CD14-positive monocyte (primary cell): Measurements from ENCODE around the gene RPS13. TPM values are rescaled to one million over a fixed set of nuclear protein-coding genes. Genes with fewer than 3 reads are reported as not detected.
"Not testable (repeated sequence)": the region's sequence is repeated elsewhere in the genome, so short reads cannot be mapped to it uniquely, and the experiment has no call there.

Experiments
- DNase-seq, 3 donors: peaks; one replicate each; pipeline ENCODE4 v3.0.0-alpha.2; 2011 to 2022
- H2AFZ ChIP-seq: 2 replicates; pipeline ENCODE4 v1.6.0; 2012; ENCODE audit warnings: mild to moderate bottlenecking, low read depth, low read length, inconsistent platforms; ENCODE audit not compliant: insufficient read depth, poor library complexity, severe bottlenecking
- H3K27ac ChIP-seq, 2 donors: 1 replicate in 1 of 2; 2 replicates in 1 of 2; pipeline ENCODE4 v1.5.1; 2012 to 2013; ENCODE audit warnings: low read length in 2 of 2, control low read depth in 1 of 2, inconsistent platforms in 1 of 2, low read depth in 1 of 2, mild to moderate bottlenecking in 1 of 2
- H3K27me3 ChIP-seq, 2 donors: one replicate each; pipeline versions ENCODE4 v1.6.0 to v1.6.1; 2011 to 2013; ENCODE audit warnings: low read length in 2 of 2; ENCODE audit not compliant: control insufficient read depth in 2 of 2, insufficient read depth in 2 of 2
- H3K36me3 ChIP-seq, 2 donors: replicated peaks in 1 of 2; 1 replicate in 1 of 2; 2 replicates in 1 of 2; pipeline versions ENCODE4 v1.5.1 to v1.6.1; 2012 to 2013; ENCODE audit warnings: low read length in 2 of 2, control low read depth in 1 of 2, inconsistent platforms in 1 of 2, mild to moderate bottlenecking in 1 of 2; ENCODE audit not compliant: insufficient read depth in 2 of 2, control insufficient read depth in 1 of 2
- H3K4me1 ChIP-seq, 2 donors: 1 replicate in 1 of 2; 2 replicates in 1 of 2; pipeline versions ENCODE4 v1.5.1 to v1.6.1; 2012 to 2013; ENCODE audit warnings: low read length in 2 of 2, control low read depth in 1 of 2, inconsistent platforms in 1 of 2, mild to moderate bottlenecking in 1 of 2, moderate library complexity in 1 of 2; ENCODE audit not compliant: insufficient read depth in 2 of 2, control insufficient read depth in 1 of 2
- H3K4me2 ChIP-seq: replicated peaks from 2 replicates; pipeline ENCODE3; 2012; ENCODE audit warnings: low read length, moderate library complexity, mild to moderate bottlenecking; ENCODE audit not compliant: poor library complexity, severe bottlenecking; ENCODE audit errors: extremely low read depth
- H3K4me3 ChIP-seq, 3 experiments: fragments of 200-600 bp in 1 of 3; sonication (generic) in 1 of 3; replicated peaks in 1 of 3; 1 replicate in 2 of 3; 2 replicates in 1 of 3; pipeline ENCODE4 v1.5.1; 2011 to 2013; ENCODE audit warnings: low read length in 3 of 3, mild to moderate bottlenecking in 3 of 3, control low read depth in 2 of 3, low read depth in 2 of 3, inconsistent platforms in 1 of 3, moderate library complexity in 1 of 3
- H3K79me2 ChIP-seq: 2 replicates; pipeline ENCODE4 v1.6.0; 2012; ENCODE audit warnings: mild to moderate bottlenecking, control low read depth, inconsistent platforms, low read length, moderate library complexity; ENCODE audit not compliant: insufficient read depth
- H3K9ac ChIP-seq: 2 replicates; pipeline ENCODE4 v1.6.0; 2017; ENCODE audit warnings: low read length, mild to moderate bottlenecking; ENCODE audit not compliant: insufficient read depth, poor library complexity, severe bottlenecking
- H3K9me3 ChIP-seq, 2 donors: replicated peaks in 1 of 2; 1 replicate in 1 of 2; 2 replicates in 1 of 2; pipeline versions ENCODE4 v1.5.1 to v1.6.1; 2012 to 2013; ENCODE audit warnings: low read length in 2 of 2, control low read depth in 1 of 2; ENCODE audit not compliant: control insufficient read depth in 1 of 2, insufficient read depth in 1 of 2
- H4K20me1 ChIP-seq: 2 replicates; pipeline ENCODE4 v1.6.0; 2012; ENCODE audit warnings: mild to moderate bottlenecking, low read length, control low read depth, moderate library complexity; ENCODE audit not compliant: insufficient read depth
- H3K27ac Mint-ChIP-seq, 7 donors: one replicate each; pipeline ENCODE4 v1.8.0; 2020; ENCODE audit warnings: mild to moderate bottlenecking in 7 of 7, mixed read lengths in 7 of 7, moderate library complexity in 6 of 7, inconsistent platforms in 2 of 7
- H3K27me3 Mint-ChIP-seq, 3 donors: one replicate each; pipeline ENCODE4 v1.8.0; 2021 to 2022; ENCODE audit warnings: low read depth in 3 of 3, mild to moderate bottlenecking in 3 of 3, mixed read lengths in 3 of 3, moderate library complexity in 3 of 3, inconsistent platforms in 1 of 3
- H3K36me3 Mint-ChIP-seq, 2 donors: one replicate each; pipeline ENCODE4 v1.8.0; 2020; ENCODE audit warnings: mixed read lengths in 2 of 2, inconsistent platforms in 1 of 2, mild to moderate bottlenecking in 1 of 2
- H3K4me1 Mint-ChIP-seq: one replicate; pipeline ENCODE4 v1.8.0; 2020; ENCODE audit warnings: mild to moderate bottlenecking, mixed read lengths
- H3K4me3 Mint-ChIP-seq, 2 donors: one replicate each; pipeline ENCODE4 v1.8.0; 2020; ENCODE audit warnings: mild to moderate bottlenecking in 2 of 2, mixed read lengths in 2 of 2, moderate library complexity in 1 of 2
- H3K9me3 Mint-ChIP-seq, 7 donors: one replicate each; pipeline ENCODE4 v1.8.0; 2020 to 2022; ENCODE audit warnings: mixed read lengths in 7 of 7, mild to moderate bottlenecking in 6 of 7, moderate library complexity in 6 of 7, inconsistent platforms in 2 of 7
- WGBS: methylation state at CpG from one replicate; pipeline ENCODE4 v1.1.5; 2013; ENCODE audit warnings: missing lambda C conversion rate; ENCODE audit not compliant: insufficient coverage; 5-methylcytosine and 5-hydroxymethylcytosine counted together
- intact Hi-C, 2 donors: fragments of 100-400 bp; cut with micrococcal nuclease; formaldehyde crosslinking; loops; one replicate each; pipeline versions ENCODE4 v1.15.0 to v1.15.1; 2023
- polyA plus RNA-seq, 3 donors: library from polyadenylated mRNA; depleted of rRNA in 1 of 3; unstranded in 2 of 3; stranded (reverse) in 1 of 3; fragments of 300-500 nt in 2 of 3; fragments of >200 nt in 1 of 3; fragmentation: Illumina TruSeq in 2 of 3; gene quantifications; 1 replicate in 2 of 3; 2 replicates in 1 of 3; pipeline ENCODE4 v1.2.3, GENCODE V29; 2012 to 2021
- TF ChIP-seq, protein P1 (sequence below): fragments of 200-600 bp; IDR thresholded peaks from one replicate; pipeline ENCODE4 v1.8.0; 2022; ENCODE audit warnings: antibody characterized with exemption, mild to moderate bottlenecking

The RPS13 gene
- polyA plus RNA-seq, 3 donors: 1,050 to 1,357 (median 1,271) TPM

DNA sequence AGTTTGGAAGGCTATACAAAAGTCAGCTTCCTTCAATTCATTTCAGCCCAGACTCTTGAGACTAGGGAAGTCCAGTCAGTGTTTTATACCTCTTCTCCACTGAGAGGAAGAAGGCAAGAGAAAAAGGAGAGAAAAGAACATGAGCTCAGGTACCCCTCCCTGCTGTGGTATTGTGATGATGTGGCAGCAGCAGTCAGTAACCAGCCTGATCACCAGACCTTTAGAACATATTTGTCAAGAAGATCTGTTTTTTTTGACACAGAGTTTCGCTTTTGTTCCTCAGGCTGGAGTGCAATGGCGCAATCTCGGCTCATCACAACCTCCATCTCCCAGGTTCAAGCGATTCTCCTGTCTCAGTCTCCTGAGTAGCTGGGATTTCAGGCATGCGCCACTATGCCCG is 21.2 kb upstream of the RPS13 start:
- TF ChIP-seq, protein P1, sequence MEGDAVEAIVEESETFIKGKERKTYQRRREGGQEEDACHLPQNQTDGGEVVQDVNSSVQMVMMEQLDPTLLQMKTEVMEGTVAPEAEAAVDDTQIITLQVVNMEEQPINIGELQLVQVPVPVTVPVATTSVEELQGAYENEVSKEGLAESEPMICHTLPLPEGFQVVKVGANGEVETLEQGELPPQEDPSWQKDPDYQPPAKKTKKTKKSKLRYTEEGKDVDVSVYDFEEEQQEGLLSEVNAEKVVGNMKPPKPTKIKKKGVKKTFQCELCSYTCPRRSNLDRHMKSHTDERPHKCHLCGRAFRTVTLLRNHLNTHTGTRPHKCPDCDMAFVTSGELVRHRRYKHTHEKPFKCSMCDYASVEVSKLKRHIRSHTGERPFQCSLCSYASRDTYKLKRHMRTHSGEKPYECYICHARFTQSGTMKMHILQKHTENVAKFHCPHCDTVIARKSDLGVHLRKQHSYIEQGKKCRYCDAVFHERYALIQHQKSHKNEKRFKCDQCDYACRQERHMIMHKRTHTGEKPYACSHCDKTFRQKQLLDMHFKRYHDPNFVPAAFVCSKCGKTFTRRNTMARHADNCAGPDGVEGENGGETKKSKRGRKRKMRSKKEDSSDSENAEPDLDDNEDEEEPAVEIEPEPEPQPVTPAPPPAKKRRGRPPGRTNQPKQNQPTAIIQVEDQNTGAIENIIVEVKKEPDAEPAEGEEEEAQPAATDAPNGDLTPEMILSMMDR: no peak
- Histone ChIP-seq H3K4me1 (peaks cover 30 to 35% of the 10 kb centered on the region in 2 donors), H3K27ac (peak overlapping the region; percentile 73 to 87), H3K4me2 (peak overlapping the region; percentile 42), H3K9me3 (no peaks in the 10 kb centered on the region), H3K4me3 (peak overlapping the region in 1 of 3 experiments; percentile 29), H2AFZ (no peak overlapping the region), H3K9ac (peak overlapping the region; percentile 22), H3K36me3 (peaks cover 30 to 43% of the 10 kb centered on the region in 2 donors), H3K27me3 (no peaks in the 10 kb centered on the region), H4K20me1 (no peaks in the 10 kb centered on the region), H3K79me2 (no peaks in the 10 kb centered on the region)
- peak overlapping the region; percentile 7 to 43 for H3K4me3 Mint-ChIP-seq
- 62% methylated on average over 4 of the region's 6 CpGs for WGBS
- H3K27me3 Mint-ChIP-seq: peaks cover 0 to 3% (median 0%) of the 10 kb centered on the region in 3 donors
- intact Hi-C loops: loop anchor here in 1 of 2 donors (5.0 kb wide), 1 partner anchor 109 kb away; the partner anchor contains the start of gene PIK3C2A
- H3K4me1 Mint-ChIP-seq: peaks cover 30% of the 10 kb centered on the region
- H3K9me3 Mint-ChIP-seq: peaks cover 0 to 3% (median 0%) of the 10 kb centered on the region in 7 donors
- DNase-seq: peak; percentile 58 to 63 (median 62)
- H3K36me3 Mint-ChIP-seq: peaks cover 20 to 44% of the 10 kb centered on the region in 2 donors
- peak overlapping the region; percentile 86 to 94 (median 93) for H3K27ac Mint-ChIP-seq

DNA sequence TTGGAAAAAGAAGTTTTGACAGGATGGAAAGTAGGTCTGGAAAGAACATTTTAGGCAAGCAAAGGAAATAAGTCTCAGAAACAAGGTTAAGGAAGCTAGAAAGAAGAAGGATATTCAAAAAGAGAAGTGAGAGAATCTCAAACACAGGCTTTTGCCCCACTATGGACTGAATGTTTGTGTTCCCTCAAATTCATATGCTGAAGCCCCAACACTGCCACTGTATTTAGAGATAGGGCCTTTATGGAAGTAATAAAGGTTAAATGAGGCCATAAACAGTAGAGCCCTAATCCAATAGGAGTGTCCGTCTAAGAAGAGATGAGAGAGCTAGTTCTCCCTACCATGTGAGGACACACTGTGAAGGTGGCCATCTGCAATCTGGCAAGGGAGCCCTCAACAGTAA is 20.6 kb upstream of the RPS13 start:
- Histone ChIP-seq H3K4me2 (peak overlapping the region; percentile 42), H3K27ac (peak overlapping the region; percentile 73 to 87), H3K79me2 (no peaks in the 10 kb centered on the region), H3K9me3 (no peaks in the 10 kb centered on the region), H2AFZ (no peak overlapping the region), H3K4me1 (peaks cover 30 to 35% of the 10 kb centered on the region in 2 donors), H3K36me3 (peaks cover 30 to 43% of the 10 kb centered on the region in 2 donors), H3K9ac (peak overlapping the region; percentile 22), H4K20me1 (no peaks in the 10 kb centered on the region), H3K4me3 (peak overlapping the region in 1 of 3 experiments; percentile 32), H3K27me3 (no peaks in the 10 kb centered on the region)
- Mint-ChIP-seq H3K4me1 (peaks cover 30% of the 10 kb centered on the region), H3K9me3 (peaks cover 0 to 3% (median 0%) of the 10 kb centered on the region in 7 donors), H3K27ac (peak overlapping the region; percentile 86 to 94 (median 93)), H3K4me3 (peak overlapping the region in 1 of 2 donors; percentile 70), H3K36me3 (peaks cover 17 to 45% of the 10 kb centered on the region in 2 donors), H3K27me3 (peaks cover 0 to 3% (median 0%) of the 10 kb centered on the region in 3 donors)
- 60% methylated on average over 1 of the region's 1 CpG for WGBS
- DNase-seq: peak; percentile 29 to 60 (median 41)
- intact Hi-C loops: loop anchor here in 1 of 2 donors (5.0 kb wide), 1 partner anchor 109 kb away; the partner anchor contains the start of gene PIK3C2A
- TF ChIP-seq, protein P1: no peak

DNA sequence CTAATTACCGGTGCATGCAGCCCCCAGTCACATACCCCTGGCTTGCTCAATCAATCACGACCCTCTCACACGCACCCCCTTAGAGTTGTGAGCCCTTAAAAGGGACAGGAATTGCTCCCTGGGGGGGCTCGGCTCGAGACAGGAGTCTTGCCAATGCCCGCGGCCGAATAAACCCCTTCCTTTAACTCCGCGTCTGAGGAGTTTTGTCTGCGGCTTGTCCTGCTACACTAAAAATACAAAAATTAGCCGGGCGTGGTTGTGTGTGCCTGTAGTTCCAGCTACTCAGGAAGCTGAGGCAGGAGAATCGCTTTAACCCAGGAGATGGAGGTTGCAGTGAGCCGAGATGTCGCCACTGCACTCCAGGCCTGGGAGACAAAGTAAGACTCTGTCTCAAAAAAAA is 8.5 kb upstream of the RPS13 start:
- H3K79me2 ChIP-seq, H3K27ac ChIP-seq, H3K27me3 ChIP-seq, H3K4me3 Mint-ChIP-seq, H3K9ac ChIP-seq, H3K4me2 ChIP-seq, H3K4me3 ChIP-seq, DNase-seq, H2AFZ ChIP-seq, intact Hi-C loops, H3K4me1 Mint-ChIP-seq, H3K9me3 Mint-ChIP-seq, H3K9me3 ChIP-seq, H3K27me3 Mint-ChIP-seq, H4K20me1 ChIP-seq: not testable (repeated sequence)
- Histone ChIP-seq H3K4me1 (peaks cover 7 to 11% of the 10 kb centered on the region in 2 donors), H3K36me3 (peaks cover 26 to 39% of the 10 kb centered on the region in 2 donors)
- 96% methylated on average over 8 of the region's 16 CpGs for WGBS
- Mint-ChIP-seq H3K27ac (peak overlapping the region in 1 of 7 donors; percentile 1), H3K36me3 (peaks cover 26 to 32% of the 10 kb centered on the region in 2 donors)
